HCT116 (cell line): ENCODE data around the gene APOL6. TPM values are rescaled to one million over a fixed set of nuclear protein-coding genes. Genes with fewer than 3 reads are reported as not detected.

ENCODE experiments used
- ATAC-seq: fragments of 200-7000 bp; cut with Tn5 transposase; 2 replicates; pipeline ENCODE4 v1.9.1; 2020; ENCODE audit warnings: mild to moderate bottlenecking, moderate library complexity
- BruUV-seq: library from RNA; stranded (reverse); fragments of 400-500 nt; replicated peaks from 2 replicates; lab custom pipeline; 2021; lab: Mats Ljungman, UMichigan
- CTCF ChIA-PET: fragments of 300-600 bp; sonication (Branson Sonifier 250); formaldehyde crosslinking; loops from one replicate; lab custom pipeline; 2021; ENCODE audit warnings: antibody characterized with exemption; lab: Charles Lee
- POLR2A ChIA-PET: fragments of 300-600, 350-600 bp; sonication (Branson Sonifier 250); formaldehyde crosslinking; loops from one replicate; lab custom pipeline; 2021; ENCODE audit warnings: antibody characterized with exemption; lab: Charles Lee
- RAD21 ChIA-PET, 2 experiments: fragments of 300-600 bp; sonication (Branson Sonifier 250); formaldehyde crosslinking; loops; one replicate each; lab custom pipeline; 2023; ENCODE audit warnings: low total read pairs in 2 of 2; ENCODE audit not compliant: uncharacterized antibody in 2 of 2, unreplicated experiment in 2 of 2, low non-redundant PET in 1 of 2; lab: Charles Lee
- DNase-seq: peaks from one replicate; pipeline ENCODE4 v3.0.0-alpha.2; 2010; ENCODE audit warnings: low read depth, low spot score
- H2AFZ ChIP-seq: fragments of 200-600 bp; shearing (Covaris generic), sonication (generic); 2 replicates; pipeline ENCODE4 v1.6.1; 2017; ENCODE audit warnings: low read depth, mixed run types, mixed read lengths, antibody characterized with exemption, low read length; ENCODE audit not compliant: poor library complexity, severe bottlenecking
- H3K27ac ChIP-seq: 2 replicates; pipeline ENCODE4 v1.5.1; 2012; ENCODE audit warnings: low read depth, low read length
- H3K27me3 ChIP-seq: fragments of 200-600 bp; sonication (generic); 2 replicates; pipeline ENCODE4 v1.6.1; 2016; ENCODE audit warnings: mixed run types, low read length, mixed read lengths; ENCODE audit not compliant: insufficient read depth
- H3K36me3 ChIP-seq, 2 experiments: fragments of 200-500 bp in 1 of 2; fragments of 200-600 bp in 1 of 2; sonication (Bioruptor generic) in 1 of 2; sonication (generic) in 1 of 2; 2 replicates each; pipeline versions ENCODE4 v1.5.1 to v1.6.1; 2014 to 2016; ENCODE audit warnings: low read length in 2 of 2, inconsistent platforms in 1 of 2, mixed read lengths in 1 of 2, mixed run types in 1 of 2; ENCODE audit not compliant: insufficient read depth in 2 of 2, control insufficient read depth in 1 of 2
- H3K4me1 ChIP-seq, 2 experiments: fragments of 200-600 bp in 1 of 2; sonication (generic) in 1 of 2; 2 replicates each; pipeline versions ENCODE4 v1.5.1 to v1.6.1; 2012 to 2017; ENCODE audit warnings: low read length in 2 of 2, inconsistent platforms in 1 of 2, mild to moderate bottlenecking in 1 of 2, mixed read lengths in 1 of 2, mixed run types in 1 of 2, moderate library complexity in 1 of 2; ENCODE audit not compliant: insufficient read depth in 2 of 2, control insufficient read depth in 1 of 2
- H3K4me2 ChIP-seq: fragments of 200-600 bp; sonication (generic); 2 replicates; pipeline ENCODE4 v1.6.1; 2017; ENCODE audit warnings: mixed run types, low read length, mixed read lengths
- H3K4me3 ChIP-seq, 2 experiments: fragments of 200-600 bp in 1 of 2; sonication (generic) in 1 of 2; replicated peaks in 1 of 2; 2 replicates each; pipeline ENCODE4 v1.5.1; 2011 to 2016; ENCODE audit warnings: low read length in 2 of 2, control low read depth in 1 of 2, low read depth in 1 of 2, mild to moderate bottlenecking in 1 of 2, mixed read lengths in 1 of 2, mixed run types in 1 of 2
- H3K79me2 ChIP-seq: fragments of 200-600 bp; sonication (generic); 2 replicates; pipeline ENCODE4 v1.6.1; 2017; ENCODE audit warnings: mild to moderate bottlenecking, mixed run types, low read length, moderate library complexity, mixed read lengths; ENCODE audit not compliant: insufficient read depth
- H3K9ac ChIP-seq: fragments of 200-600 bp; sonication (generic); 2 replicates; pipeline ENCODE4 v1.6.1; 2016; ENCODE audit warnings: low read length, mixed read lengths
- H3K9me2 ChIP-seq: fragments of 200-600 bp; sonication (generic), shearing (Covaris generic); 2 replicates; pipeline ENCODE4 v1.6.1; 2017; ENCODE audit warnings: mixed run types, mild to moderate bottlenecking, moderate library complexity; ENCODE audit not compliant: insufficient read depth
- H3K9me3 ChIP-seq, 2 experiments: fragments of 200-500 bp in 1 of 2; fragments of 200-600 bp in 1 of 2; sonication (Bioruptor generic) in 1 of 2; sonication (generic) in 1 of 2; 2 replicates each; pipeline ENCODE4 v1.6.1; 2014 to 2017; ENCODE audit warnings: low read length in 2 of 2, mixed read lengths in 2 of 2, inconsistent platforms in 1 of 2, low read depth in 1 of 2, mild to moderate bottlenecking in 1 of 2, mixed run types in 1 of 2, moderate library complexity in 1 of 2; ENCODE audit not compliant: control insufficient read depth in 1 of 2, insufficient read depth in 1 of 2
- H4K20me1 ChIP-seq: fragments of 200-600 bp; sonication (generic), shearing (Covaris generic); 2 replicates; pipeline ENCODE4 v1.6.1; 2017; ENCODE audit warnings: mixed run types, mild to moderate bottlenecking, moderate library complexity; ENCODE audit not compliant: insufficient read depth
- CBX3 ChIP-seq: IDR thresholded peaks from 2 replicates; pipeline ENCODE4 v1.6.1; 2012; ENCODE audit warnings: low read depth
- CTCF ChIP-seq, 3 experiments: fragments of 200-600 bp in 1 of 3; sonication (generic) in 1 of 3; IDR thresholded peaks in 2 of 3; conservative IDR thresholded peaks in 1 of 3; 2 replicates each; pipeline ENCODE4 v1.5.1; 2012 to 2017; ENCODE audit warnings: low read depth in 2 of 3, low read length in 2 of 3, antibody characterized with exemption in 1 of 3, borderline replicate concordance in 1 of 3, control low read depth in 1 of 3, mild to moderate bottlenecking in 1 of 3, mixed read lengths in 1 of 3, mixed run types in 1 of 3, moderate library complexity in 1 of 3; ENCODE audit not compliant: insufficient read depth in 1 of 3
- EGR1 ChIP-seq: IDR thresholded peaks from 2 replicates; pipeline ENCODE4 v1.6.1; 2012; ENCODE audit warnings: low read depth
- ELF1 ChIP-seq: IDR thresholded peaks from 2 replicates; pipeline ENCODE4 v1.6.1; 2012; ENCODE audit warnings: low read depth, borderline replicate concordance
- EZH2phosphoT487 ChIP-seq: fragments of 200-600 bp; IDR thresholded peaks from 2 replicates; pipeline ENCODE4 v1.6.1; 2018; ENCODE audit warnings: antibody characterized with exemption, borderline replicate concordance
- REST ChIP-seq: IDR thresholded peaks from 2 replicates; pipeline ENCODE4 v1.6.1; 2012; ENCODE audit warnings: low read depth
- YY1 ChIP-seq: IDR thresholded peaks from 2 replicates; pipeline ENCODE4 v1.6.1; 2011; ENCODE audit warnings: low read length, low read depth, moderate library complexity, mild to moderate bottlenecking; ENCODE audit not compliant: insufficient replicate concordance; ENCODE audit errors: extremely low read depth
- intact Hi-C: fragments of 100-400 bp; cut with micrococcal nuclease; formaldehyde crosslinking; loops from 2 replicates; pipeline ENCODE4 v1.10.0; 2022
- total RNA-seq: library from RNA; stranded (reverse); gene quantifications from one replicate; pipeline ENCODE4 v1.2.1, GENCODE V29; 2021; ENCODE audit not compliant: unreplicated experiment

APOL6 gene
- total RNA-seq, 1 experiment from 2014 or later, result 0.84 TPM

- TF ChIP-seq CTCF (IDR thresholded peaks at IDR 0.05 in 2 of 3, conservative IDR thresholded peaks at IDR 0.05 in 1 of 3; ENCODE audit: borderline replicate concordance in 1 of 3, insufficient read depth in 1 of 3, low read depth in 2 of 3, low read length in 2 of 3) (no peak), REST (no peak), EGR1 (no peak)
Observed at GRCh38 chr22:35681454-35682052, 33.3 kb downstream of the APOL6 start (continued).

- no peak overlapping the region for H2AFZ ChIP-seq
- H3K9me2 ChIP-seq, result no peaks in the 10 kb centered on the region
- no peak overlapping the region for H3K4me2 ChIP-seq
- H3K36me3 ChIP-seq, result no peaks in the 10 kb centered on the region
- H3K27ac ChIP-seq, result no peak overlapping the region
- H3K79me2 ChIP-seq, result no peaks in the 10 kb centered on the region
- RAD21 ChIA-PET, result no interaction called here
- TF ChIP-seq ELF1 (no peak), EGR1 (no peak), CBX3 (no peak), EZH2phosphoT487 (no peak), YY1 (no peak)
- TF ChIP-seq, all 23 proteins: peak for 0
- H3K4me3 ChIP-seq, result no peak overlapping the region
- DNase-seq (no peak), ATAC-seq (no peak)
- H3K4me1 ChIP-seq, result no peaks in the 10 kb centered on the region
- H3K9me3 ChIP-seq, result no peaks in the 10 kb centered on the region; a peak in 1 of 4 replicates
- intact Hi-C loops, result no loop called here
- no TSS peak for BruUV-seq
- H3K9ac ChIP-seq, result no peak overlapping the region
- H3K27me3 ChIP-seq, result no peaks in the 10 kb centered on the region
- H4K20me1 ChIP-seq, result no peaks in the 10 kb centered on the region
- ChIA-PET CTCF (no interaction called here), POLR2A (no interaction called here)
Observed at GRCh38 chr22:35683560-35683959, 35.3 kb downstream of the APOL6 start.
